Measurements from ENCODE around the gene SLC13A3. TPM values are rescaled to one million over a fixed set of nuclear protein-coding genes. Genes with fewer than 3 reads are reported as not detected.

SLC13A3 gene
- total RNA-seq, 4 donors from 2014 or later, result 0.20 to 2.8 (median 1.1) TPM

DNA sequence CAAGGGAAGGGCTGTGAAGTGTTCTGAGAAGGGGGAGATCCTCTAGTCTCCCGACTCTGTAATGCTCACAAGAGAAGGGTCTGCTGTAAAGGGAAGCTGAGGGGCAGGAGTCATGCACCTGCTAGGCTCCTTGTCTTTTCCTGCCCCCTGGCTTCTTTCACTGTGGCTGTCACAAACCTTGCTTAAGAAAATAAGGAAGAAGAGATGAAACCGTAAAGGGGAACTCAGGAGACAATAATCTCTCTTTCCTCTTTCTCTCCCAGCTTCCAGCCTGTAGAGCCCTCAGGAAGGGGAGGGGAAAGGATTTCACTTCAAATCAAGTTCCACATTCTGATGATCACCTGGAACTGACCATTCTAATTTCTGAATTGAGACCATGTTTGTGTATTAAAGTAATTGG, 26.3 kb downstream of the SLC13A3 start:
- Histone ChIP-seq H3K4me1 (no peaks in the 10 kb centered on the region), H3K27me3 (no peaks in the 10 kb centered on the region), H3K36me3 (no peaks in the 10 kb centered on the region), H3K4me3 (no peak overlapping the region), H3K9me3 (no peaks in the 10 kb centered on the region), H3K27ac (no peak overlapping the region)
- ATAC-seq (no peak), DNase-seq (no peak)
- in situ Hi-C loops (cut with MboI; ENCODE audit: low sequenced_read_pairs in 4 of 4), result no loop called here
- no peak for TF ChIP-seq POLR2A (IDR thresholded peaks at IDR 0.05)
- TF ChIP-seq, protein P1, sequence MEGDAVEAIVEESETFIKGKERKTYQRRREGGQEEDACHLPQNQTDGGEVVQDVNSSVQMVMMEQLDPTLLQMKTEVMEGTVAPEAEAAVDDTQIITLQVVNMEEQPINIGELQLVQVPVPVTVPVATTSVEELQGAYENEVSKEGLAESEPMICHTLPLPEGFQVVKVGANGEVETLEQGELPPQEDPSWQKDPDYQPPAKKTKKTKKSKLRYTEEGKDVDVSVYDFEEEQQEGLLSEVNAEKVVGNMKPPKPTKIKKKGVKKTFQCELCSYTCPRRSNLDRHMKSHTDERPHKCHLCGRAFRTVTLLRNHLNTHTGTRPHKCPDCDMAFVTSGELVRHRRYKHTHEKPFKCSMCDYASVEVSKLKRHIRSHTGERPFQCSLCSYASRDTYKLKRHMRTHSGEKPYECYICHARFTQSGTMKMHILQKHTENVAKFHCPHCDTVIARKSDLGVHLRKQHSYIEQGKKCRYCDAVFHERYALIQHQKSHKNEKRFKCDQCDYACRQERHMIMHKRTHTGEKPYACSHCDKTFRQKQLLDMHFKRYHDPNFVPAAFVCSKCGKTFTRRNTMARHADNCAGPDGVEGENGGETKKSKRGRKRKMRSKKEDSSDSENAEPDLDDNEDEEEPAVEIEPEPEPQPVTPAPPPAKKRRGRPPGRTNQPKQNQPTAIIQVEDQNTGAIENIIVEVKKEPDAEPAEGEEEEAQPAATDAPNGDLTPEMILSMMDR (IDR thresholded peaks at IDR 0.05 in 4 of 5, conservative IDR thresholded peaks at IDR 0.05 in 1 of 5), result no peak
- intact Hi-C loops (cut with DNase I; ENCODE audit: low total_unique reads), result no loop called here

DNA sequence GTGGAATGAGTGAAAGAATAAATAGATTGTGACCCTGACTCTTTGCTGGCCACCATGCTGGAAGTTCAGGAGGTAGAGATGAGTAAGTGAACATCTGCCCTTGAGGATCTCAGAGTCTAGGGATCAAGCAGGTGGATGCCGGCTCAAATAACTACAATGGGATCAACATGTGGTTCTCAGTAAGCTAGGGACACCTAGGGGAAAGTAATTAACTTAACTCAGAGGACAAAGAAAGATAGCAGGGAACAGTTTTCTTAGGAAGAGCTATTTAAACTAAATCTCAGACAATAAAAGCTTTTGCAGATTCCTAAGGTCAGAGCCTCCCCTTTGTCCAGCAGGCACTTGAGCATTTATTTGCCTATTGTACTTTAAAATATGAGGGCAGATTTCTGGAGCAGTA, 29.1 kb downstream of the SLC13A3 start:
- H3K27ac ChIP-seq, result no peak overlapping the region
- H3K36me3 ChIP-seq, result no peaks in the 10 kb centered on the region
- no peaks in the 10 kb centered on the region for H3K4me1 ChIP-seq
- ATAC-seq (no peak), DNase-seq (no peak)
- in situ Hi-C loops (cut with MboI; ENCODE audit: low sequenced_read_pairs in 4 of 4) (no loop called here), intact Hi-C loops (cut with DNase I; ENCODE audit: low total_unique reads) (no loop called here)
- no peak for TF ChIP-seq POLR2A (IDR thresholded peaks at IDR 0.05)
- TF ChIP-seq, protein P1 (IDR thresholded peaks at IDR 0.05 in 4 of 5, conservative IDR thresholded peaks at IDR 0.05 in 1 of 5), result no peak
- H3K9me3 ChIP-seq, result no peaks in the 10 kb centered on the region
- H3K27me3 ChIP-seq, result no peaks in the 10 kb centered on the region
- no peak overlapping the region for H3K4me3 ChIP-seq

DNA sequence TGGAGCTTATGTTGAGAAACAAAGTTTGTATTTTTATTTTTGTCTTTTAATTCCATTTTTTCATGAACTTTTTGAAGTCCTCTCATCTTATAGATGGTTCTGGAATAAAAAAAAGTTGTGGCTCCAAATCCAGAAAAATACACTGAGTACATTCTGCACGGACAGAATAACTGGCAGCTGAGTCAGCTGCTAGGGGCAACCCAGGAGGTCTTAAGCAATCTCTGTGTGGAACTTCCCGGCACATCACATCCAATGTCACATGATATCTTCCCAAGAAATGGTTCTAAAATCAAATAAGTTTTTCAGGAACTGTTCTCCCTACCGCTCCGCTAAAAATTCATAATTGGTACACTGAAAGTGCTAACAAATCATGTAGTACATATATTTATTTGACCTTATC, 29.8 kb downstream of the SLC13A3 start:
- in situ Hi-C loops (cut with MboI; ENCODE audit: low sequenced_read_pairs in 4 of 4) (no loop called here), intact Hi-C loops (cut with DNase I; ENCODE audit: low total_unique reads) (no loop called here)
- DNase-seq (no peak), ATAC-seq (no peak)
- no peaks in the 10 kb centered on the region for H3K27me3 ChIP-seq
- no peak overlapping the region for H3K27ac ChIP-seq
- no peak overlapping the region for H3K4me3 ChIP-seq
- TF ChIP-seq, protein P1 (IDR thresholded peaks at IDR 0.05 in 4 of 5, conservative IDR thresholded peaks at IDR 0.05 in 1 of 5), result no peak
- TF ChIP-seq POLR2A (IDR thresholded peaks at IDR 0.05), result no peak
- H3K36me3 ChIP-seq, result no peaks in the 10 kb centered on the region
- H3K9me3 ChIP-seq, result no peaks in the 10 kb centered on the region
- H3K4me1 ChIP-seq, result no peaks in the 10 kb centered on the region

DNA sequence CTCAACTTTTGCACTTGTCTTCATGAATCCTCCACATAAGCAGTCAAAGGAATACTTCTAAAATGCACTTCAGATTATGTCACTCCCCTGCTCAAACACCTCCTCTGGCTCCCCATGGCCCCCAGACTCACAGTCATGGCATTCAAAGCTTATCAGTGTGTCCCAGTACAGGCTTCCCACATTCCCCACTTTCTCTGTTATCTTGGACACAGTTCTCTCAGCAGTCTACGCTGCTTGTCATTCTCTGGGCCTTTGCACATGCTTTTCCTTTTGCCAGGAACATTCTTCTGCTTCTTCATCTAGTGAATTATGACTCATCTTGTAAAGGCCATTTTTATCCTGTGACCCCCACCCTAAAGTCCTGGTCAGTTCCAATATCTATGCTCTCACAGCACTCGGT, 31.8 kb downstream of the SLC13A3 start:
- Histone ChIP-seq H3K36me3 (no peaks in the 10 kb centered on the region), H3K27ac (no peak overlapping the region), H3K4me3 (no peak overlapping the region), H3K4me1 (no peaks in the 10 kb centered on the region), H3K27me3 (no peaks in the 10 kb centered on the region), H3K9me3 (no peaks in the 10 kb centered on the region)
- ATAC-seq (no peak), DNase-seq (no peak)
- intact Hi-C loops (cut with DNase I; ENCODE audit: low total_unique reads), result no loop called here
- in situ Hi-C loops (cut with MboI; ENCODE audit: low sequenced_read_pairs in 4 of 4), result no loop called here
- TF ChIP-seq POLR2A (IDR thresholded peaks at IDR 0.05), result no peak
- TF ChIP-seq, protein P1 (IDR thresholded peaks at IDR 0.05 in 4 of 5, conservative IDR thresholded peaks at IDR 0.05 in 1 of 5), result no peak

All from gastrocnemius medialis (tissue), 4 donors.